HCT116 (cell line): ENCODE results near the gene RNF31. TPM values are rescaled to one million over a fixed set of nuclear protein-coding genes. Genes with fewer than 3 reads are reported as not detected.

Experiments used
- ATAC-seq: fragments of 200-7000 bp; cut with Tn5 transposase; 2 replicates; pipeline ENCODE4 v1.9.1; 2020; ENCODE audit warnings: mild to moderate bottlenecking, moderate library complexity
- BruUV-seq: library from RNA; stranded (reverse); fragments of 400-500 nt; replicated peaks from 2 replicates; lab custom pipeline; 2021; lab: Mats Ljungman, UMichigan
- CTCF ChIA-PET: fragments of 300-600 bp; sonication (Branson Sonifier 250); formaldehyde crosslinking; loops from one replicate; lab custom pipeline; 2021; ENCODE audit warnings: antibody characterized with exemption; lab: Charles Lee
- POLR2A ChIA-PET: fragments of 300-600, 350-600 bp; sonication (Branson Sonifier 250); formaldehyde crosslinking; loops from one replicate; lab custom pipeline; 2021; ENCODE audit warnings: antibody characterized with exemption; lab: Charles Lee
- RAD21 ChIA-PET, 2 experiments: fragments of 300-600 bp; sonication (Branson Sonifier 250); formaldehyde crosslinking; loops; one replicate each; lab custom pipeline; 2023; ENCODE audit warnings: low total read pairs in 2 of 2; ENCODE audit not compliant: uncharacterized antibody in 2 of 2, unreplicated experiment in 2 of 2, low non-redundant PET in 1 of 2; lab: Charles Lee
- DNase-seq: peaks from one replicate; pipeline ENCODE4 v3.0.0-alpha.2; 2010; ENCODE audit warnings: low read depth, low spot score
- H2AFZ ChIP-seq: fragments of 200-600 bp; shearing (Covaris generic), sonication (generic); 2 replicates; pipeline ENCODE4 v1.6.1; 2017; ENCODE audit warnings: low read depth, mixed run types, mixed read lengths, antibody characterized with exemption, low read length; ENCODE audit not compliant: poor library complexity, severe bottlenecking
- H3K27ac ChIP-seq: 2 replicates; pipeline ENCODE4 v1.5.1; 2012; ENCODE audit warnings: low read depth, low read length
- H3K27me3 ChIP-seq: fragments of 200-600 bp; sonication (generic); 2 replicates; pipeline ENCODE4 v1.6.1; 2016; ENCODE audit warnings: mixed run types, low read length, mixed read lengths; ENCODE audit not compliant: insufficient read depth
- H3K36me3 ChIP-seq, 2 experiments: fragments of 200-500 bp in 1 of 2; fragments of 200-600 bp in 1 of 2; sonication (Bioruptor generic) in 1 of 2; sonication (generic) in 1 of 2; 2 replicates each; pipeline versions ENCODE4 v1.5.1 to v1.6.1; 2014 to 2016; ENCODE audit warnings: low read length in 2 of 2, inconsistent platforms in 1 of 2, mixed read lengths in 1 of 2, mixed run types in 1 of 2; ENCODE audit not compliant: insufficient read depth in 2 of 2, control insufficient read depth in 1 of 2
- H3K4me1 ChIP-seq, 2 experiments: fragments of 200-600 bp in 1 of 2; sonication (generic) in 1 of 2; 2 replicates each; pipeline versions ENCODE4 v1.5.1 to v1.6.1; 2012 to 2017; ENCODE audit warnings: low read length in 2 of 2, inconsistent platforms in 1 of 2, mild to moderate bottlenecking in 1 of 2, mixed read lengths in 1 of 2, mixed run types in 1 of 2, moderate library complexity in 1 of 2; ENCODE audit not compliant: insufficient read depth in 2 of 2, control insufficient read depth in 1 of 2
- H3K4me2 ChIP-seq: fragments of 200-600 bp; sonication (generic); 2 replicates; pipeline ENCODE4 v1.6.1; 2017; ENCODE audit warnings: mixed run types, low read length, mixed read lengths
- H3K4me3 ChIP-seq, 2 experiments: fragments of 200-600 bp in 1 of 2; sonication (generic) in 1 of 2; replicated peaks in 1 of 2; 2 replicates each; pipeline ENCODE4 v1.5.1; 2011 to 2016; ENCODE audit warnings: low read length in 2 of 2, control low read depth in 1 of 2, low read depth in 1 of 2, mild to moderate bottlenecking in 1 of 2, mixed read lengths in 1 of 2, mixed run types in 1 of 2
- H3K79me2 ChIP-seq: fragments of 200-600 bp; sonication (generic); 2 replicates; pipeline ENCODE4 v1.6.1; 2017; ENCODE audit warnings: mild to moderate bottlenecking, mixed run types, low read length, moderate library complexity, mixed read lengths; ENCODE audit not compliant: insufficient read depth
- H3K9ac ChIP-seq: fragments of 200-600 bp; sonication (generic); 2 replicates; pipeline ENCODE4 v1.6.1; 2016; ENCODE audit warnings: low read length, mixed read lengths
- H3K9me2 ChIP-seq: fragments of 200-600 bp; sonication (generic), shearing (Covaris generic); 2 replicates; pipeline ENCODE4 v1.6.1; 2017; ENCODE audit warnings: mixed run types, mild to moderate bottlenecking, moderate library complexity; ENCODE audit not compliant: insufficient read depth
- H3K9me3 ChIP-seq, 2 experiments: fragments of 200-500 bp in 1 of 2; fragments of 200-600 bp in 1 of 2; sonication (Bioruptor generic) in 1 of 2; sonication (generic) in 1 of 2; 2 replicates each; pipeline ENCODE4 v1.6.1; 2014 to 2017; ENCODE audit warnings: low read length in 2 of 2, mixed read lengths in 2 of 2, inconsistent platforms in 1 of 2, low read depth in 1 of 2, mild to moderate bottlenecking in 1 of 2, mixed run types in 1 of 2, moderate library complexity in 1 of 2; ENCODE audit not compliant: control insufficient read depth in 1 of 2, insufficient read depth in 1 of 2
- H4K20me1 ChIP-seq: fragments of 200-600 bp; sonication (generic), shearing (Covaris generic); 2 replicates; pipeline ENCODE4 v1.6.1; 2017; ENCODE audit warnings: mixed run types, mild to moderate bottlenecking, moderate library complexity; ENCODE audit not compliant: insufficient read depth
- ATF3 ChIP-seq: IDR thresholded peaks from 2 replicates; pipeline ENCODE4 v1.6.1; 2012
- CEBPB ChIP-seq: IDR thresholded peaks from 2 replicates; pipeline ENCODE4 v1.6.1; 2012; ENCODE audit warnings: low read depth
- CTCF ChIP-seq, 3 experiments: fragments of 200-600 bp in 1 of 3; sonication (generic) in 1 of 3; IDR thresholded peaks in 2 of 3; conservative IDR thresholded peaks in 1 of 3; 2 replicates each; pipeline ENCODE4 v1.5.1; 2012 to 2017; ENCODE audit warnings: low read depth in 2 of 3, low read length in 2 of 3, antibody characterized with exemption in 1 of 3, borderline replicate concordance in 1 of 3, control low read depth in 1 of 3, mild to moderate bottlenecking in 1 of 3, mixed read lengths in 1 of 3, mixed run types in 1 of 3, moderate library complexity in 1 of 3; ENCODE audit not compliant: insufficient read depth in 1 of 3
- EGR1 ChIP-seq: IDR thresholded peaks from 2 replicates; pipeline ENCODE4 v1.6.1; 2012; ENCODE audit warnings: low read depth
- FOSL1 ChIP-seq: IDR thresholded peaks from 2 replicates; pipeline ENCODE4 v1.6.1; 2012; ENCODE audit warnings: low read depth
- MAX ChIP-seq: IDR thresholded peaks from 2 replicates; pipeline ENCODE4 v1.6.1; 2012
- POLR2A ChIP-seq: IDR thresholded peaks from 2 replicates; pipeline ENCODE4 v1.7.0; 2011; ENCODE audit warnings: borderline replicate concordance; ENCODE audit not compliant: insufficient read depth, insufficient read length; ENCODE audit errors: extremely low read depth
- SIN3A ChIP-seq: IDR thresholded peaks from 2 replicates; pipeline ENCODE4 v1.6.1; 2012; ENCODE audit warnings: low read depth
- SRF ChIP-seq: IDR thresholded peaks from 2 replicates; pipeline ENCODE4 v1.6.1; 2012; ENCODE audit warnings: low read depth
- TCF7L2 ChIP-seq: IDR thresholded peaks from 2 replicates; pipeline ENCODE4 v1.7.0; 2011; ENCODE audit warnings: borderline replicate concordance, inconsistent platforms; ENCODE audit not compliant: insufficient read depth, insufficient read length; ENCODE audit errors: extremely low read depth
- ZBTB33 ChIP-seq: IDR thresholded peaks from 2 replicates; pipeline ENCODE4 v1.6.1; 2011; ENCODE audit warnings: mild to moderate bottlenecking, low read length, moderate library complexity; ENCODE audit not compliant: insufficient replicate concordance; ENCODE audit errors: extremely low read depth
- intact Hi-C: fragments of 100-400 bp; cut with micrococcal nuclease; formaldehyde crosslinking; loops from 2 replicates; pipeline ENCODE4 v1.10.0; 2022
- total RNA-seq: library from RNA; stranded (reverse); gene quantifications from one replicate; pipeline ENCODE4 v1.2.1, GENCODE V29; 2021; ENCODE audit not compliant: unreplicated experiment

Gene RNF31
- total RNA-seq, 1 experiment from 2014 or later, result 78.0 TPM

GRCh38 chr14:24132976-24133375 is 14.3 kb upstream of the RNF31 start:
- no peak overlapping the region for H2AFZ ChIP-seq
- CTCF ChIA-PET, result interaction anchor here (1.3 kb wide), 1 partner anchor 18 kb away, joined by 3 read pairs; the partner anchor contains the start of genes DCAF11 and NRL

More at GRCh38 chr14:24132976-24133375, 14.3 kb upstream of the RNF31 start:
- peaks cover 3 to 5% of the 10 kb centered on the region in 2 experiments; a peak in 2 of 4 replicates for H3K36me3 ChIP-seq
- H3K4me2 ChIP-seq, result no peak overlapping the region
- DNase-seq (no peak), ATAC-seq (no peak)
- ChIA-PET POLR2A (interaction anchor here (3.5 kb wide), 1 partner anchor 19 kb away, joined by 32 read pairs; the partner anchor contains the start of genes DCAF11 and NRL), RAD21 (no interaction called here)
- no peak overlapping the region for H3K27ac ChIP-seq
- no peak overlapping the region for H3K9ac ChIP-seq
- H3K79me2 ChIP-seq, result peaks cover 9% of the 10 kb centered on the region; the same call in 1 of the 2 replicates
- H3K27me3 ChIP-seq, result no peaks in the 10 kb centered on the region
- peaks cover 11 to 23% of the 10 kb centered on the region in 2 experiments; a peak in 3 of 4 replicates for H3K4me1 ChIP-seq
- no peaks in the 10 kb centered on the region for H4K20me1 ChIP-seq
- no TSS peak for BruUV-seq
- H3K9me3 ChIP-seq, result no peaks in the 10 kb centered on the region
- H3K9me2 ChIP-seq, result no peaks in the 10 kb centered on the region
- H3K4me3 ChIP-seq, result no peak overlapping the region
- intact Hi-C loops, result no loop called here
- TF ChIP-seq FOSL1 (no peak), TCF7L2 (no peak), POLR2A (no peak), CEBPB (no peak), EGR1 (no peak), SRF (no peak), SIN3A (no peak), MAX (no peak), ZBTB33 (no peak), ATF3 (no peak), CTCF (IDR thresholded peaks at IDR 0.05 in 2 of 3, conservative IDR thresholded peaks at IDR 0.05 in 1 of 3; ENCODE audit: borderline replicate concordance in 1 of 3, insufficient read depth in 1 of 3, low read depth in 2 of 3, low read length in 2 of 3) (no peak)
